ENCODE measurements around the gene MYT1. TPM values are rescaled to one million over a fixed set of nuclear protein-coding genes. Genes with fewer than 3 reads are reported as not detected.

MYT1 gene
- polyA plus RNA-seq, 3 donors, result not detected

DNA sequence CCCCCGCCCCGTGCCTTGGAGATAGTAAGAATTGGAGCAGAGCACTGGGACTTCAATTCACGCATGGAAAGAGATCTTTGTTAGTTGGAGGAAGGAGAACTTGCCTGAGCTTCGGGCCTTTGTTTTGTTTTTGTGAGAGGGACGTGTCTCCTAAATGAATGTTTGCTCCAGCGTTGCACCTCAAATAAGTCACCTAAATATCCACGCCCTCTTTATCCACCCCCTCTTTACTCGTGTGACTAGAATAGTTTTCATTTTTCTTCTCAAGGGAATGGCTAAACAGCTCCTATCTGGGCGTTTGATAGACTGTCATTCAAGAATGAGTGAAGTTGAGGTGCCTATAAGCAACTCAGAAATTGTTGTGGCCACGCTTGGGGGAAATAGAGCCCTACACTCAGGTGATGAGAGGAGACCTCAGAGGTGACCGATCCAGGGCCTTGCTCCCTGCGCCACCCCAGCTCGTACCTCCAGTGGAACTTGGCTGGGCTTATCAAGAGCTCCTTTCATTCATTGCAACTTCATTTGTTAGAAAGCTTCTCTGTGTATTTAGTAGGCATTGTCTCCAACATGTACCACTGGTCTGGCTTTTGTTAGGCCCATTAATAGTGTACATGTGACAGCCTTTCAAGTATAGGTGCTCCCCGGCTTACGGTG lies 92.2 kb downstream of the MYT1 start:
- Histone ChIP-seq H3K79me2 (ENCODE audit: insufficient read depth, low read length) (peaks cover 43% of the 10 kb centered on the region), H3K27me3 (ENCODE audit: control insufficient read depth in 2 of 2, insufficient read depth in 2 of 2, low read length in 2 of 2) (no peaks in the 10 kb centered on the region), H3K9me3 (replicated peaks in 1 of 2; ENCODE audit: control insufficient read depth in 1 of 2, insufficient read depth in 1 of 2, low read length in 2 of 2) (no peaks in the 10 kb centered on the region), H3K36me3 (replicated peaks in 1 of 2; ENCODE audit: control insufficient read depth in 1 of 2, insufficient read depth in 2 of 2, low read length in 2 of 2) (peaks cover 10 to 14% of the 10 kb centered on the region in 2 donors), H3K4me3 (replicated peaks in 1 of 3; ENCODE audit: low read depth in 2 of 3, low read length in 3 of 3) (peak overlapping the region; percentile 44 to 84 (median 82)), H3K4me2 (replicated peaks; ENCODE audit: extremely low read depth, low read length, poor library complexity, severe bottlenecking) (peak overlapping the region; percentile 94), H3K4me1 (ENCODE audit: control insufficient read depth in 1 of 2, insufficient read depth in 2 of 2, low read length in 2 of 2) (peaks cover 18 to 29% of the 10 kb centered on the region in 2 donors), H3K9ac (ENCODE audit: insufficient read depth, low read length, poor library complexity, severe bottlenecking) (peak overlapping the region; percentile 80), H4K20me1 (ENCODE audit: insufficient read depth, low read length) (peaks cover 18% of the 10 kb centered on the region), H2AFZ (ENCODE audit: insufficient read depth, low read depth, low read length, poor library complexity, severe bottlenecking) (peak overlapping the region; percentile 87), H3K27ac (ENCODE audit: low read depth in 1 of 2, low read length in 2 of 2) (peak overlapping the region in 1 of 2 donors; percentile 74)
- peaks cover 36% of the 10 kb centered on the region for H3K4me1 Mint-ChIP-seq
- intact Hi-C loops (cut with micrococcal nuclease), result no loop called here
- peak overlapping the region; percentile 20 to 90 (median 81) for H3K27ac Mint-ChIP-seq
- H3K4me3 Mint-ChIP-seq, result peak overlapping the region; percentile 93 to 95
- peaks cover 0 to 7% (median 1%) of the 10 kb centered on the region in 3 donors for H3K27me3 Mint-ChIP-seq (ENCODE audit: low read depth in 3 of 3)
- WGBS (ENCODE audit: insufficient coverage), result 54% methylated on average over 8 of the region's 15 CpGs
- H3K9me3 Mint-ChIP-seq, result no peaks in the 10 kb centered on the region
- H3K36me3 Mint-ChIP-seq, result peaks cover 16 to 19% of the 10 kb centered on the region in 2 donors
- no peak for TF ChIP-seq CTCF (IDR thresholded peaks at IDR 0.05)
- DNase-seq, result peak in 1 of 3 donors; percentile 2

DNA sequence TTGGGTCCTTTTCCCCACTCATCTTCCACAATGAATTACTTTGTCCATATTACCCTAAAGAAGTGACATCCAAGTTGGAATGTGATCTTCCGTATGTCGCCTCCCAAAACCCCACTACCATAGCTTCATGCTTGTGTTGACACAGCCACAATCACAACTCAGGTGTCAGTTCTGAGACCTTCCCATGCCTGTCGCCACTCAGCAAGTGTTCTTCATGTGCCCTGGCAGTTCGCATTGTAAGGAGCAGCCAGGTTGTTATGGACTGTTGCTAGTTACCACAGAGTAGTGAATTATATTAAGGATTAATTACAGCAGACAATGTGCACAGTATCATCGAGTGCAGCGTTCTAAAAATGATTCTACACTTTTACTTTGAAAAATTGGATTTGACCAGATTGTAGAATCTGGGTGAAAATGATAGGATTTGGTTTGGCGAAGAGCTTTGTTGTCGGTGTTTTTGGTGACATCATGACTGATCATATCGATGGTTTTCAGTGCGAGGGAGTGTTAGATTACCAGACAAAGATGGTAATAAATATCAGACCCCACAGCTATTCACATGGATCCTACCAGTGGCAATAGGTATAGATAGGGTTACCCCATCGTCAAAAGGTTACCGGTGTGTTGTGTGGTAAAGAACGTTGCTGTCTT lies 93.0 kb downstream of the MYT1 start:
- Histone ChIP-seq H3K9ac (ENCODE audit: insufficient read depth, low read length, poor library complexity, severe bottlenecking) (no peak overlapping the region), H3K4me2 (replicated peaks; ENCODE audit: extremely low read depth, low read length, poor library complexity, severe bottlenecking) (peak overlapping the region; percentile 94), H4K20me1 (ENCODE audit: insufficient read depth, low read length) (peaks cover 22% of the 10 kb centered on the region), H3K27me3 (ENCODE audit: control insufficient read depth in 2 of 2, insufficient read depth in 2 of 2, low read length in 2 of 2) (no peaks in the 10 kb centered on the region), H2AFZ (ENCODE audit: insufficient read depth, low read depth, low read length, poor library complexity, severe bottlenecking) (no peak overlapping the region), H3K36me3 (replicated peaks in 1 of 2; ENCODE audit: control insufficient read depth in 1 of 2, insufficient read depth in 2 of 2, low read length in 2 of 2) (peaks cover 10 to 22% of the 10 kb centered on the region in 2 donors), H3K4me3 (replicated peaks in 1 of 3; ENCODE audit: low read depth in 2 of 3, low read length in 3 of 3) (no peak overlapping the region), H3K4me1 (ENCODE audit: control insufficient read depth in 1 of 2, insufficient read depth in 2 of 2, low read length in 2 of 2) (peaks cover 18 to 29% of the 10 kb centered on the region in 2 donors), H3K79me2 (ENCODE audit: insufficient read depth, low read length) (peaks cover 43% of the 10 kb centered on the region), H3K27ac (ENCODE audit: low read depth in 1 of 2, low read length in 2 of 2) (no peak overlapping the region), H3K9me3 (replicated peaks in 1 of 2; ENCODE audit: control insufficient read depth in 1 of 2, insufficient read depth in 1 of 2, low read length in 2 of 2) (no peaks in the 10 kb centered on the region)
- intact Hi-C loops (cut with micrococcal nuclease), result no loop called here
- TF ChIP-seq CTCF (IDR thresholded peaks at IDR 0.05), result no peak
- Mint-ChIP-seq H3K9me3 (no peaks in the 10 kb centered on the region), H3K27ac (no peak overlapping the region), H3K36me3 (peaks cover 20% of the 10 kb centered on the region in 2 donors), H3K4me3 (no peak overlapping the region), H3K4me1 (peaks cover 36% of the 10 kb centered on the region), H3K27me3 (ENCODE audit: low read depth in 3 of 3) (peaks cover 0 to 3% (median 1%) of the 10 kb centered on the region in 3 donors)
- 100% methylated on average over 9 of the region's 13 CpGs for WGBS (ENCODE audit: insufficient coverage)
- no peak for DNase-seq

Measured in CD14-positive monocyte (primary cell).